IPS-18c (cell line): ENCODE results near the gene GPC4.
"Not testable (repeated sequence)": the region's sequence is repeated elsewhere in the genome, so short reads cannot be mapped to it uniquely, and the experiment has no call there.

ENCODE experiments used
- H3K4me3 ChIP-seq: 2 replicates; pipeline ENCODE4 v1.7.0; 2013; ENCODE audit warnings: low read depth, mild to moderate bottlenecking, low read length, moderate library complexity; ENCODE audit not compliant: insufficient read depth
- H3K9me3 ChIP-seq: one replicate; pipeline ENCODE4 v1.6.1; 2013; ENCODE audit warnings: mild to moderate bottlenecking, low read length, moderate library complexity; ENCODE audit not compliant: control insufficient read depth, insufficient read depth

GPC4 gene

DNA sequence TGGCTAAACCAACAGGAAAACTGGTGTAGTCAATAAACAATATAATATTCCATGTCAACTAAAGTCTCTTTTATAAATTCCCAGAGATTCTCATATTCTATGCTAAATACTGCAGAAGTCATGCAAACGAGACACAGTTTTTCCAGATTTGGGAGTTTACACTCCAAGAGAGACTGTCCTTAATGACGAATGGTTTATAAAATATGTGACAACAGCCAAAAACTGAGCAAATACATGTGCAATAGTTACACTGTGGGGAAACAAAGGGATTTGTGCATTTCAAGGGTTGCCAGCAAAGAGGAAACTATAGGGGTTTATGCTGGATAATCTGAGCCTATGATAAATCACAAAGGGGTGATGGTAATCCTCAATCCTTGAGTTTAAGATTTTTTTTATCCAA is 75.7 kb downstream of the GPC4 start:
- no peaks in the 10 kb centered on the region for H3K9me3 ChIP-seq
- H3K4me3 ChIP-seq: no peak overlapping the region

DNA sequence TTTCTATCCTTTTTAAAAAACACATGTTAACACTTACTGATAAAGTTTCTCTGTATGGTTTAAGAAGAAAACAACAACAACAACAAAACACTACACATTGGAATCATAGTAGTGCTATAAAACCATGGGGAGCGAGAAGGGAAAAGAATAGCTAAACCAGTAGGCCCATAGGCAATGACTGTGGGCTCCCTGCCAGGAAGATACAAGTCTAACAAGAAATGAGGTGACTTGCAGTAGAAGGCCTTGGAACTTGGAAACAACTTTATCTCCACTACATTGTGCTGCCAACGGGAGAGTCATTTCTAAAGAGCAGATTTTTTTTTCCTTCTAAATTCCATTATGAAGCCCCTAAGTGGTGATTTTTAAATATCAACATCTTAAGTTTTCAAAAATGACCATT is 78.0 kb downstream of the GPC4 start:
- peaks cover 2% of the 10 kb centered on the region for H3K9me3 ChIP-seq
- no peak overlapping the region for H3K4me3 ChIP-seq

DNA sequence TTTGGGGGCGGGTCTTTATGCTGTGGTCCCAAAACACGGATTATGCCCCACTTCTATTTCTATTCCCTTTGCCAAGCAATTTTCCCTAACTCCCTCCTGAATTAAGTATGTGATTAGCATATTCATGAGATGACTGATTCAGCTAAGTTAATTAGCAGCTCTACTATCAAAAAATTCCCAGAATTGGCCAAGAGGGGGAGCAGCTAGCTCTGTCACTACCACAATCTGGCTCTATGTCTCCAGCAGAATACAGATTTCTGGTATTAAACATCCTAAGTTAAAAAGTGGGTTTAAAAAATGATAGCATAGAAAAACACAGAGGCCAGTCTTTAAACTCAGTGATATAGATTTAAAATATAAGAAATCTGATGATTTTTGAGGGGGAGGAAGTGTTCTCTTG is 80.3 kb downstream of the GPC4 start:
- Histone ChIP-seq H3K4me3 (no peak overlapping the region), H3K9me3 (peaks cover 2% of the 10 kb centered on the region)

DNA sequence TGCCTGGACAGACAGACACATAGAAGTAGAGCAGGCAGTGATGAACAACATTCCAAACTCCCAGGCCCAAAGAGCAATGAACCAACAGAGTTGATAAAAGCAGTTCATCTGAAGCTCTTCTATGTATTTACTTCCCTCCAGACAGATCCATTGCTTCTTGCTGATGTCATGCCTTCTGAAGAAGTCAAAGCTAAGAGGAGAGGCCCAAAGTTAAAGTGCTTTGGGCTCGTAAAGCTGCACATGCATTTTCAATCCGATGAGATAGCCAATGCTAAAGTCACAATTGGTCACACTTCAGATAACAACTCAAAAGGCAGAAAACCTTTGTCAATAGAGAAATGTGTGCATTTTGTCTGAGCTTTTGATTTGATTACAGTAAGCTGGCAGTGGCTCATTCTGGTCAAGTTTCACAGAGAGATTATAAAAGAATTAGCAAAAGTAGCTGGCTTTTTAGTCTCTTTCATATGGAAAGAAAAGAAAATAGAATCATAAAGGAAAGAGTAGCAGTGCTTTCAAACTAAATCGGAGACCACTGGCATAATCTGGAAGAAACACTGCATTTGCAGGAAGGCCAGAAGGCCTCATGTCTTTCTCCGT is 82.0 kb downstream of the GPC4 start:
- H3K4me3 ChIP-seq: no peak overlapping the region
- peaks cover 2% of the 10 kb centered on the region for H3K9me3 ChIP-seq

DNA sequence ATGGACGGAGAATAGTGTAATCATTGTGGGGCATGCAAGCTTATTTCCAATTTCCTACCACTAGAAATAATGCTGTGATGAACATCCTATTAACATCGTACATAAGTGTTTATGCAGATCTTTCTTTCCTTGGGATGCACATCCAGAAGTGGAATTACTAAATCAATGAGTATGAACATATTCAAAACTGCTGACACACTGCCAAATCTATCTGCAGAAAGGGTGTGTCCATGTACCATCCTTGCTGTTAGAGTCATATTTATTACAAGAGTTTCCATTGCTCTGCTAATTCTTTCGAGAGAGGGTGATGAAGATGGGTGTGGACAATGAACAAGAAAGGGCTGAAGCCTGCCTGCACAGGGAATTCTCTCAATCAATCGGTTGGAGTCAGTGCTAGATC is 82.6 kb downstream of the GPC4 start:
- H3K4me3 ChIP-seq: no peak overlapping the region
- peaks cover 2% of the 10 kb centered on the region for H3K9me3 ChIP-seq

DNA sequence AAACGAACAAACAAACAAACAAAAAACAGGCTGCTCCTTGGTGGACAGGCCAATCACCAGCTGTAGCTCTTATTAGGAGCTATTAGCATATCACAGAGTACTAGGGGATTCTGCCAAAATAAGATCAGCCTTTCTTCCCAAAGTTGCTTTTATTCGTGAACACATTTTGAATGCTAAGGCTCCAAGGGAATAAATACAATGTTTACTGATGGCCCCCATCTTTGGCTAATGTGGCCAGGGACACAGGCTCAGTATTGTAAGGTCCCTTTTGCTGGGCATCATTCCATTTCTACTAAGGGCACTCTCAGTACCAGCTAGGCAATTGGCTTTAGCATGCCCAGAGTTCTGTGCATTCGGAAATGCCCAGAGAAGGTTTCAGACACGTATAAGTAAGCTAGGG is 84.3 kb downstream of the GPC4 start:
- peaks cover 2% of the 10 kb centered on the region for H3K9me3 ChIP-seq
- H3K4me3 ChIP-seq: no peak overlapping the region

DNA sequence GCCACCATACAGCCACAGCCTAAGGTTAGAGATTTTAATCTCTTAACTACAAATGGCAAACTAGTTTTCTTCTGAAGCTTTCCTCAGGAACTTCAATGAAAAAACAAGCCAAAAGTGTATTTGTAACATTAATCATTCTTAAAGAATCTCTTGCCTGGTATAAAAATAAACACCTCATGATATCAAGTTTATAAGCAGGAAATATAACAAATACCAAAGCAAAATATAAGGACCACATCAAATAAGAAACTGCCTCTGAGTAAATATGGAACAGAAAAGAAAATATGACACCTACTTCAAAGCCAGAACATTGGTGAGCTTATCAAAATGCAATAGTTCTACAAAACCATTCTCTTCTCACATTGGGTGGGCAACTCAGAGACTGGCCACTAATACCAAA is 89.9 kb downstream of the GPC4 start:
- H3K4me3 ChIP-seq: no peak overlapping the region
- no peaks in the 10 kb centered on the region for H3K9me3 ChIP-seq

DNA sequence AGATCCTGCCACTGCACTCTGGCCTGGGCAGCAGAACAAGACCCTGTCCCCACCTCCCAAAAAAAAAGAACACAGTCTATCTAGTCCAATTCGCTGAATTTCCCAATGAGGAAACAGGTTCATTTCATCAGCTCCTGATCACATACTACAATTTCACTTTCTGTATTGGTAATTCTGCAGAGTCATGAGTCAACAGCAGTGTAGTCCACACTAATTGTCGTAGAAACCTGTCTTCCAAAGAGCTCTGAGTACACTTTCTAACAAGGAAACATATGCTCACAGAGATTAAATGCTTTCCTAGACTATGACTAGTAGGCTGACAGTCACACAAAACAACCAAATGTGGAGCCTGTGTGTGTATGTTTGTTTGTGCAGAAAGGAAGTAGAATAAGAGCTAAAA is 91.9 kb downstream of the GPC4 start:
- H3K9me3 ChIP-seq: no peaks in the 10 kb centered on the region
- no peak overlapping the region for H3K4me3 ChIP-seq

DNA sequence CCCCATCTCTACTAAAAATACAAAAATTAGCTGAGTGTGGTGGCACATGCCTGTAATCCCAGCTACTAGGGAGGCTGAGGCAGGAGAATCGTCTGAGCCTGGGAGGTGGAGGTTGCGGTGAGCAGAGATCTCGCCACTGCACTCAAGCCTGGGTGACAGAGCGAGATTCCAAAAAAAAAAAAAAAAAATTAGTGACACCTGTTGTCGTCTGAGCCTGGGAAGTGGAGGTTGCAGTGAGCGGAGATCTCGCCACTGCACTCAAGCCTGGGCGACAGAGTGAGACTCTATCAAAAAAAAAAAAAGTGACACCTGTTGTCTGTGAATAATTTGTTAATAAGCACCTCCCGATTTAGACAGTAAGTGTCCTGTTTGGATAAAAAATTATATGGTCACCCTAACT is 93.0 kb downstream of the GPC4 start:
- not testable (repeated sequence) for H3K9me3 ChIP-seq, H3K4me3 ChIP-seq

DNA sequence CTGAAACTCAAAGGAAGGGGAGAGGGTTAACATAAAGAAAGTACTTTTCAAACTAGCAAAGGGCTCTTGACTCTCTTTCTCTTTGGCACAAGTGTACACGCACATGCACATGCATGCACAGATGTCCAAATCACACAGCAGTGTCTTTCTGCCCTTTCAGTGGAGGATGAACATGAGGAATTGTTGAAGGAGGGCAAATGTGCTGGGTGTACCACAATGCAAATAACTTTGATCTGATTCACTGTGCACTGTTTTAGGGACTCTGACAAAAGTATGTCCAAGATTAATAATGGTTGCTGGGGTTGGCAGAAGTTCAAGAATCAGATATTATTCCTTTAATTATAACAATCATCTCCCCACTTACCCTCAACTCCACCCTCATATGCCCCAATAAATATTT is 93.8 kb downstream of the GPC4 start:
- Histone ChIP-seq H3K4me3 (no peak overlapping the region), H3K9me3 (no peaks in the 10 kb centered on the region)

DNA sequence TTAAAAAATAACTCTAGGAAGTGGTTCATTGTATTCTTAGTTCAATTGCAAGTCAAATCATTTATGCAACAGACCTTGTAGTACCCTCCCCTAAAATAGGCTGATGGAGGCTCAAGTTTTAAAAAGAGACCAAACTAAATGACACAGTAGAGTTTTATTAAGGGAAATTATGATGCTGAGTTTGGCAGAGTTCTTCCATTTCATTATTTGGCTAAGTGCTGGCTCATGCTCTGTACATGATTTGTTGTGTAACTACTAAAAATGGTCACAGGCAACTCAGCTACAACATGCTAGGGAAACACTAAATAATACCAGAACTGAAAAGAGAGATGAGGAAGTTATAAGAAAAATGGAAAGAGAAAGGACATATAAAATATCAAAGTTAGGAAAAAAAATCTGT is 101.0 kb downstream of the GPC4 start:
- no peaks in the 10 kb centered on the region for H3K9me3 ChIP-seq
- no peak overlapping the region for H3K4me3 ChIP-seq

DNA sequence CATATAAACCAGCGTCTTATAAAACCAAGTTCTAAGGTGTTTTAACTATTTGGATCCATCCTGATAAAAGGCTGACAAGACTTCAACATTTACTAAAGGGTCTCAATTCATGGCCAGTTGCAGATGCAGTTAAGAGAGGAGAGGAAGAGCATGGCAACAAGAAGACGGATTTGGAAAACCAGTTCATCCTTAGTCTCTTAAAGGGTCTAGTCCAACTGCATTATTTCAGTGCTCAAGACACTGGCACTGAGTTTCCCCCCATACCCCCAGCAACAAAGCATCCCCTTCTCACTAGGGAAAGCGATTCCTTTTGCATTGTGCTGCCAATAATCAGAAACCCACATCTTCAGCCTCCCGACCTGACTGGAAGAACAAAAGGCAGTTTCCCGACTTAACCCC is 106.8 kb downstream of the GPC4 start:
- Histone ChIP-seq H3K4me3 (no peak overlapping the region), H3K9me3 (peaks cover 2% of the 10 kb centered on the region)

DNA sequence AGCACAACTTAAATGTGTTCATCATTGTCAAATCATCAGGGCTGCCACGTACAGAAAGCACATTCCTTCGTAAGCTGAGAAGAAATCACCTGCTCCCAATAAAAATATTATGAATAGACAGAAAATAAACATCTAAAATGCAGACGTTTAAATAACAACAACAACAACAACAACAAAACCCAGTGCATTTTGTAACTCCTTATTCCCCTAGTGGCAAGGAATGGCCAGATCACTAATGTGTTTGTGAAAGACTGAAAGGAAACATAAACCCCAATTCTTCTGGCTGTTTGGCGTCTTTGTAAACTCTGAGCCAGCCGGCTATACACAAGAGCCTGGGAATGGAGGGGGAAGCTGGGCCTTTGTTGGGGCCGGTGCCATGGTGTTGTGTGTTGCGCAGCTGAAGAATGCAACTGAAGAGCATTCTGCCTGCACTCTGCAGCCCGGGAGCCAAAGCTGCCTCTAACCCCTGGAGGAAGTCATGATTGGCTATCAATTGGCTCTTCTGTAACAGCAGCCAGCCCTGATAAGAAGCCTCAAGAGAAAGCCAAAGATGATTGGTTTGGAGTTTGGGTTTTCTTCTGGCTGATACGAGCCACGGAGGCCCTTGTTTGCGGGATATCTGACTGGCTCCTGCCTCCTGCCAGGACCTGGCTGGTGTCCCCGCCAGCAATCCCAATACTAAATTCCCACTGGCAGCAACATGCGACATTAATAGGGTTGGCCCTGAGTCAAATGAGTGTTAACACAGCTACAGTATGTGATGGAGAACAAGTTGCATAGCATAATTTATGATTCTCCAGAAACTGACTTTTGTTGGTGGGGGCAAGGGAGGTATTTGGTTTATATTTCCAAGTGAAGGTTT is 107.4 kb downstream of the GPC4 start:
- H3K4me3 ChIP-seq: no peak overlapping the region
- H3K9me3 ChIP-seq: peaks cover 2% of the 10 kb centered on the region

DNA sequence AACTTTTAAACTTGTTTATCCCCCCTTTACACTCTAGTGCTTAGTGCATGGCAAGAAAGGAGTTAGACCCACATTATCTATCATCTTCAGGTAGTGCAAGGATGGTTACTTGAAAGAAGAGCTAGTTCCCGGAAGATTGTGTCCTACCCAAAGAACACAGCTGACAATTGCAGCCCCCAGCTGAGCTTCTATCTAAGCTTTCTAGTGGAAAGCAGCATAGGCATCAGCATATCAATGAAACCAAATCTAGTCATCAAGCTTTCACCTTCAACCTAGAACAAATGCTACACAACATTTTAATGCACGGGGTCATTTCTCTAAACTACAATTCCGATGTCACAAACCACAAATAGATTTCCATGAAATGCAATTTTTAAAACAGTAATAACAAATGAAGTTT is 108.2 kb downstream of the GPC4 start:
- peaks cover 2% of the 10 kb centered on the region for H3K9me3 ChIP-seq
- H3K4me3 ChIP-seq: no peak overlapping the region

DNA sequence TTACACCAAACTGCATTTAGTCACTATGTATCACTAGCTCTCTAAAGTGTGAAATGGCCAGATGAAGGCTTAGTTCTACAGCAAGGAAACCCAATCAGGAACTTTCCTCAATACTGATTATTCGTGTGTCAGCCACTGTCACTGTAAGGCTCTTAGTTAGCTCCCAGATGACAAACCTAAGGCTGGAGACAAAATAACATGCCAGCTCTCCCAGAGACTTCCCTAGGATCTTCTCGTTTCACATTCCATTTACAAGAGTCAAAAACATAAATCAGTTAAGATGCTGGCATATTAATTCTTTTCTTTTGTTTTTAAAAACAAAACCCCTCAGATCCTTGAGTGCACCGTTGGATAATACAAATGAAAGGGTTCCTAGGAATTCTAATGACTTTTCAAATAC is 109.0 kb downstream of the GPC4 start:
- H3K4me3 ChIP-seq: no peak overlapping the region
- peaks cover 2% of the 10 kb centered on the region for H3K9me3 ChIP-seq

DNA sequence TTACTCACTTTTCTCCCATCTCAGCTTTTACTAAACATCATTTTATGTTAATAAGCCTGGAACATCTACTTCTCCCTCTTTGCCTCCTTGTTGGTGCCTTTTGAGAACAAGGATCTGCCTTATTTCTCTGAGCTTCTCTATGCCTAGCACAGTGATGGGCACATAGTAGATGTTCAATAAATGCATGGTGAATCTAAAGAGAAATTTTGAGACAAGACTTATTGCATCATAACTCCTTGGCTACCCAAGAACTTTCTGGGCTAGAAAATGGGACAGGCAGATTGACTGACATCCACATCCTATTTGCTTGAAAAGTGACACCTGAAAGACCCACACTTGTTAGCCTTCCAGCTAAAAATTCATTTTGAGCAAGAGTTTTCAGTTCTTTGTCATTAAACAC is 109.9 kb downstream of the GPC4 start:
- peaks cover 2% of the 10 kb centered on the region for H3K9me3 ChIP-seq
- no peak overlapping the region for H3K4me3 ChIP-seq

DNA sequence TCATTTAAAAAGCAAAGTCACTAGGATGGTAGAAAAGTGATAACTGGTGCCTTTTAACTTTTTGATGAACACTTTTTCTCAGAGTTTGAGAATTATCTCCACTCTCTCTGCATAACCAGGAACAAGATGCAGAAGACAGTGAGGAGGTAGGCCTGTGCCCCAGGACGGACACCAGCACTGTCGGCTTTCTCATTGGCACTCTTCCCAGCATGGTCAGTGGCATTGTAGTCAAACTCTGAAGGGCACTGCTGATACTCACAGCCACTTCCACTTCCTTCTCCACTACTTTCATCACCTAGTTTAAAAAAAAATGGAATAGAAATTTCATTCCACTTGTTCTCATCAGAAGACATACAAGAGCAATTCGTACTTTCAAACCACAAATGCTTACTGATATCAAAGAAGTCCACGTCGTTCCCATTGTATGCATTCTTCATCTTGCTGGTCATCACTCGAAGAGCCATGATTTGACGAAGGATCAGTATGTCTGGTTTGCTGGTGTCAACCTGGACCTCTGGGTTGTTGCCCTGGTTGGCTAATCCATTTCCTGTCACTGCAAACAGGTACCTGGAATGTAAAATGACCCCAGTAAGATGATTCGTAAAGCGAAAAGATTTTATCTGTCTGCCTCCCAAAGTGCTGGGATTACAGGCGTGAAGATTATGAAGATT is 112.4 kb downstream of the GPC4 start:
- H3K9me3 ChIP-seq: peaks cover 1% of the 10 kb centered on the region
- no peak overlapping the region for H3K4me3 ChIP-seq

DNA sequence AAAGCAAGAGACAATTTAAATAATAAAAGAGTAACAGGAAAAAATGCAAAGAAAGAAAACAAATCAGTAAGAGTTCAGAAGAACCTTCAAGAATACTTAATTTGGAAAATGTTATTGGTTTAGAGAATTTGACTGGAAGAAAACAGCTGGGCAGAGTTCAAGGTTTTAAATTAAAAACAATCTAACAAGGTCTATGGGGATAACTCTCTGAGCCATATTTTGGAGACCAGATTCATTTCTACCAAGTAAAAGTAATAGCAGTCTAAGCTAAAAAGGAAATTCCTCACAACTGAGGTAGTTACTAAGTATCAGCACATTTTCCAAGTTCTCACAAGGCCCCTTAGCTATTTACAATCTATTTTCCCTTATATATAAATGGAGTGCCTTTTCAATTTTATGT is 114.7 kb downstream of the GPC4 start:
- Histone ChIP-seq H3K4me3 (no peak overlapping the region), H3K9me3 (peaks cover 9% of the 10 kb centered on the region)
